Astrocyte of the spinal cord (primary cell): Measurements from ENCODE around the gene S100A8.

Experiments
- DNase-seq: peaks from one replicate; pipeline ENCODE4 v3.0.0; 2011; ENCODE audit warnings: low read depth, low spot score
- H3K4me3 ChIP-seq: 2 replicates; pipeline ENCODE4 v1.5.1; 2011; ENCODE audit warnings: low read depth, mild to moderate bottlenecking, low read length, moderate library complexity
- in situ Hi-C: cut with HindIII; loops from 2 replicates; pipeline ENCODE4 v1.10.0; 2017; ENCODE audit warnings: low sequenced_read_pairs
- TF ChIP-seq, protein P1 (sequence below): IDR thresholded peaks from 2 replicates; pipeline ENCODE4 v1.5.1; 2012; ENCODE audit warnings: low read depth, mild to moderate bottlenecking, low read length, inconsistent platforms

The S100A8 gene

DNA sequence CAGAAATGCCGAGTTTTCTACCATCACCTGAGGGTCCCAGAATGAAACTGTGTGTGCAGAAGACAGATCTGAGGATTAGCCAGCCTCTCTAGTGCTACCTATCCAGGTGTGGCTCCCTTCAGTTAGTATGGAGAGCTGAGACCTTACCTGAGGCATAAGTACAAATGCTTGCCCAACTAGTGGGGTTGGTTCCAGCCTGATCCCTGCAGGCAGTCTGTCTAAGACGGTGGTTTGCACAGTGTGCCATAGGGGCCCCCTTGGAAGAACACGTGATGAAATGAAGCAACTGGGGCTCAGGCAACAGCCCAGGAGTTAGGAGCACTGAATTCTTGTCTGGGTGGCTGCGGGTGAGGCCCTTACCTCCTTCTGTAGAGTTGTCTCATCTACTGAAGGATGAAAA is 41.1 kb upstream of the S100A8 start:
- in situ Hi-C loops, result no loop called here

DNA sequence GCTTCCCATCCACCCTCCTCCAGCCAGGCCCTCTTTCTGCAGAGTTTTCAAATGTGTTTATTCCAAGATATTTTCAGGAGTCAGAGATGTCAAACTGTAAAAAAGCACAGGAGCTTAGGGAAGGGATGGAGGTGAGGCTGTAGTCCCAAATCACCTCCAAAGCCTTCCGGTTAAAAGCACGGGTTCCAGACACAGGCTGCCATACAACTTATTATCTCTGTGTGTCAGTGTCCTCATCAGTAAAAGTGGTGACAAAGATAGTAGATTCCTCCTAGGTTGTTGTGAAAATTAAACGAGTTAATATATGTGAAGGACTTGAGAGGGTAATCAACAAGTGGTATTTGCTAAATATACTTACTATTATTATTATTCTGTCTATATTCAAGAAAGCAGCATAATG is 40.6 kb upstream of the S100A8 start:
- TF ChIP-seq, protein P1, sequence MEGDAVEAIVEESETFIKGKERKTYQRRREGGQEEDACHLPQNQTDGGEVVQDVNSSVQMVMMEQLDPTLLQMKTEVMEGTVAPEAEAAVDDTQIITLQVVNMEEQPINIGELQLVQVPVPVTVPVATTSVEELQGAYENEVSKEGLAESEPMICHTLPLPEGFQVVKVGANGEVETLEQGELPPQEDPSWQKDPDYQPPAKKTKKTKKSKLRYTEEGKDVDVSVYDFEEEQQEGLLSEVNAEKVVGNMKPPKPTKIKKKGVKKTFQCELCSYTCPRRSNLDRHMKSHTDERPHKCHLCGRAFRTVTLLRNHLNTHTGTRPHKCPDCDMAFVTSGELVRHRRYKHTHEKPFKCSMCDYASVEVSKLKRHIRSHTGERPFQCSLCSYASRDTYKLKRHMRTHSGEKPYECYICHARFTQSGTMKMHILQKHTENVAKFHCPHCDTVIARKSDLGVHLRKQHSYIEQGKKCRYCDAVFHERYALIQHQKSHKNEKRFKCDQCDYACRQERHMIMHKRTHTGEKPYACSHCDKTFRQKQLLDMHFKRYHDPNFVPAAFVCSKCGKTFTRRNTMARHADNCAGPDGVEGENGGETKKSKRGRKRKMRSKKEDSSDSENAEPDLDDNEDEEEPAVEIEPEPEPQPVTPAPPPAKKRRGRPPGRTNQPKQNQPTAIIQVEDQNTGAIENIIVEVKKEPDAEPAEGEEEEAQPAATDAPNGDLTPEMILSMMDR, result no peak
- in situ Hi-C loops, result no loop called here
- no peak for DNase-seq
- H3K4me3 ChIP-seq, result no peak overlapping the region

More for the DNA sequence above, 41.1 kb upstream of the S100A8 start:
- no peak overlapping the region for H3K4me3 ChIP-seq
- DNase-seq, result no peak
- TF ChIP-seq, protein P1, result no peak

DNA sequence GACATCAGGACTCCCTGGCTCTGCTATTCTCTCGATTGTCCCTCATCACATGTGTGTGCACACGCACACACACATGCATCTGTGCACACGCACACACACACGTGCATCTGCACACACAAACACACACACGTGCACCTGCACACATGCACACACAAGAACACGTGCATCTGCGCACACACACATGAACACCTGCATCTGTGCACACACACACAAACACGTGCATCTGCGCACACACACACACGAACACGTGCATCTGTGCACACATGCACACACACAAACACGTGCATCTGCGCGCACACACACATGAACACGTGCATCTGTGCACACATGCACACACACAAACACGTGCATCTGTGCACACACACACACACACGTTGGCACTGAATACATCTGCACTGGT is 40.1 kb upstream of the S100A8 start:
- TF ChIP-seq, protein P1, result no peak
- in situ Hi-C loops, result no loop called here
- H3K4me3 ChIP-seq, result no peak overlapping the region
- no peak for DNase-seq

DNA sequence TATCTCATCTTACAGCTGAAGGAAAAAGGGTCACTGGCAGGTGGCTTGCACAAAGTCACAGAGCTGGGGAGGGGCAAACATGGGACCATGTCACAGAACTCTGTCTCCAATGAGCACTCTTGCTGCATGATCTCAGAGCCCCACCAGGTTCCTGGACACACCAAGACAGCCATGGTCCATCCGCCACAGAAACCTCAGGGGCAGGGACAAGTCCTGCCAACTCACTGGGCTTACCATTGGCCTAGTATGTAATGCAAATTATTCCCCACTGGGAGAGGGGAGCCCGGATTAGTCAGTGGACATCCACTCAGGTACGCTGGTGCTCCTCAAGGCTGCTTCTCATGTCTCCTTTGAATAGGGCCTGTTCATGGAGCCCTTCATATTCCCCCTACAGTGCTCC is 39.7 kb upstream of the S100A8 start:
- no peak overlapping the region for H3K4me3 ChIP-seq
- DNase-seq, result no peak
- in situ Hi-C loops, result no loop called here
- TF ChIP-seq, protein P1, result no peak

DNA sequence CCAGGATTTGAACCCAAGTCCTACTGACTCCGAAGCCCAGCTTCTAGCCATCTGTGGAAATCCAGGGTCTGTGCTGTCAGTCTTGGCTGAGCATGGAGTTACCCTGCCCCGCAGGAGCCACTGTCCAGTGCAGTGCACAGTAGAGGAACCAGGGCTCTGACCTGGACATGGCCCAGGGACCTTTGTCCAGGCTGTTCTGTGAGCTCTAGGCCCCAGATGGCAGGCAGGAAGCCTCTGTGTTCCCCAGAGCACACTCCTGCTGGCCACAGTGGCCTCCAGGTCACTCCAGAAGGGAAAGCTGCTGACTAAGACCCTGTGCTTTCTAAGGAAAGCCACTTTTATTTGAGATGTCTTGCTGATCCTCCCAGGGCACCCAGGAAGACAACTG is 39.3 kb upstream of the S100A8 start:
- DNase-seq, result no peak
- in situ Hi-C loops, result no loop called here
- TF ChIP-seq, protein P1, result no peak
- no peak overlapping the region for H3K4me3 ChIP-seq

DNA sequence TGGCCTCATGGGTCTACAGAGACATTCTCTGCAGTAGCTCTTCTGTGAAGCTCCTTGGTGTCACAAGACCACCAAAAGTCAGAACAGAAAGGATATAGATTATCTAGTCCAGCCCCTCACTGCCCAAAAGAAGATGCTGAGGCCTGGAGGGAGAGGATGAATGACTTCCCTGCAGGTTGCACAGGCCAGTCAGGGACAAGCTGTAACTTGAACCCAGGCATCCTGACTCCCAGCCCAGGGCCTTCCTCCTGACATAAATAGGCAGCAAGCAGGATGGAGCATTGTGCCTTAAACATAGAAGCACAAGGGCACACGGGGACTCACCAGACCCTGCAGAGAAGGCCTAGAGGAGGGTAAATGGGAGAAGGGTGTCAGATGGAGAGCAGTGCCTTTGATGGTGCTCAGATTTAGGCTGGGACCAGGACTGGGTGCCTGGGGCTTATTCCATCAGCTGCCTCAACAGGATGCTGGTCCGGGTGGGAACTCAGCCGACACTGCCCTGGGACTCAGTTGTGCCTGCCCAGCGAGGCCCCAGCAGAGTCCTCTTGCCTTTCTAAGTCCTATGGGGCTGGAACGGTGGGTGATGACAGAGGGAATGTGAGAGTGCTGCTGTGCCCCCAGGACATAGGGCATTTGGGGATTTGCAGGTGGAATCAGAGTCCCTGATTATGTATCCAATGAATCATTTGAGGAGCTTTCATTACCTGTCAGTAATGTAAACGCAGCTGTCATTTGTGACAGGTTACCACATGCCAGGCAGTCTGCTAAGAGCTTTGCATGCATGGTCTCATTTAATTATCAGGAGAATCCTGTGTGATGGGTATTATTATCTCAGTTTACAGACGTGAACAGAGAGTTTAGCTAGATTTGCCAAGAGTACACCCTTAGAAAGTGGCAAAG is 38.6 kb upstream of the S100A8 start:
- DNase-seq, result no peak

More for the DNA sequence above, 38.6 kb upstream of the S100A8 start:
- no peak overlapping the region for H3K4me3 ChIP-seq
- in situ Hi-C loops, result no loop called here
- TF ChIP-seq, protein P1, result no peak
